Thoracic aorta (tissue), 2 donors: ENCODE measurements around the gene STK25. TPM values are rescaled to one million over a fixed set of nuclear protein-coding genes. Genes with fewer than 3 reads are reported as not detected.
"Not testable (repeated sequence)": the region's sequence is repeated elsewhere in the genome, so short reads cannot be mapped to it uniquely, and the experiment has no call there.

Experiments
- ATAC-seq: fragments of 150-250 bp; one replicate; pipeline ENCODE4 v1.8.0; 2017; ENCODE audit warnings: low read depth; ENCODE audit not compliant: insufficient number of reproducible peaks, low FRiP score
- DNase-seq: peaks from one replicate; pipeline ENCODE4 v3.0.0-alpha.2; 2020; ENCODE audit warnings: low spot score
- H3K27ac ChIP-seq, 2 donors: fragments of 200-600 bp; sonication (generic); 1 replicate in 1 of 2; 2 replicates in 1 of 2; pipeline ENCODE4 v1.5.1; 2016; ENCODE audit warnings: mild to moderate bottlenecking in 2 of 2, moderate library complexity in 2 of 2
- H3K27me3 ChIP-seq: fragments of 200-600 bp; sonication (generic); replicated peaks from 2 replicates; pipeline ENCODE4 v1.6.0; 2016; ENCODE audit warnings: mild to moderate bottlenecking; ENCODE audit not compliant: insufficient read depth
- H3K36me3 ChIP-seq: fragments of 200-600 bp; sonication (generic); one replicate; pipeline ENCODE4 v1.5.1; 2016
- H3K4me1 ChIP-seq, 2 donors: fragments of 200-600 bp; sonication (generic); 1 replicate in 1 of 2; 2 replicates in 1 of 2; pipeline versions ENCODE4 v1.5.1 to v1.6.0; 2016; ENCODE audit warnings: low read depth in 2 of 2, mild to moderate bottlenecking in 1 of 2; ENCODE audit not compliant: control insufficient read depth in 1 of 2
- H3K4me3 ChIP-seq: fragments of 200-600 bp; sonication (generic); 2 replicates; pipeline ENCODE4 v1.5.1; 2016; ENCODE audit warnings: mild to moderate bottlenecking
- H3K9me3 ChIP-seq: fragments of 200-600 bp; sonication (generic); 2 replicates; pipeline ENCODE4 v1.5.1; 2016
- CTCF ChIP-seq: fragments of 200-600 bp; sonication (generic); IDR thresholded peaks from one replicate; pipeline ENCODE4 v1.5.1; 2019; ENCODE audit warnings: antibody characterized with exemption
- total RNA-seq, 2 donors: library from RNA; depleted of rRNA; stranded (reverse); fragments of >200 nt; gene quantifications; one replicate each; pipeline versions ENCODE4 v1.1.0 to v1.2.3, GENCODE V29; 2016

Gene STK25
- total RNA-seq, 2 donors from 2014 or later = 180 to 279 TPM

- H3K27me3 ChIP-seq = no peaks in the 10 kb centered on the region
- ATAC-seq (no peak), DNase-seq (no peak)
- TF ChIP-seq CTCF = no peak
- no peak overlapping the region for H3K27ac ChIP-seq
- peak overlapping the region; percentile 85 for H3K4me3 ChIP-seq
- peaks cover 20 to 46% of the 10 kb centered on the region in 2 donors for H3K4me1 ChIP-seq
- no peaks in the 10 kb centered on the region for H3K9me3 ChIP-seq
- no peaks in the 10 kb centered on the region for H3K36me3 ChIP-seq
These were observed 1.5 kb downstream of the STK25 start for GRCh38 chr2:241506793-241507429.

- H3K4me1 ChIP-seq = peaks cover 20 to 46% of the 10 kb centered on the region in 2 donors
- H3K36me3 ChIP-seq, ATAC-seq, H3K27me3 ChIP-seq, H3K9me3 ChIP-seq, DNase-seq, H3K27ac ChIP-seq, H3K4me3 ChIP-seq: not testable (repeated sequence)
These were observed 2.1 kb downstream of the STK25 start for GRCh38 chr2:241506317-241506716.

- H3K4me1 ChIP-seq = peaks cover 20 to 46% of the 10 kb centered on the region in 2 donors
- peaks cover 7% of the 10 kb centered on the region for H3K36me3 ChIP-seq
- TF ChIP-seq CTCF = no peak
These were observed 2.6 kb downstream of the STK25 start for GRCh38 chr2:241505781-241506201.

GRCh38 chr2:241505086-241505780 lies 3.2 kb downstream of the STK25 start:
- H3K4me3 ChIP-seq = no peak overlapping the region
- ATAC-seq (no peak), DNase-seq (no peak)
- peaks cover 20 to 46% of the 10 kb centered on the region in 2 donors for H3K4me1 ChIP-seq
- peaks cover 7% of the 10 kb centered on the region for H3K36me3 ChIP-seq
- TF ChIP-seq CTCF = no peak
- H3K27me3 ChIP-seq = no peaks in the 10 kb centered on the region
- H3K27ac ChIP-seq = no peak overlapping the region
- H3K9me3 ChIP-seq = no peaks in the 10 kb centered on the region

More at GRCh38 chr2:241505781-241506201, 2.6 kb downstream of the STK25 start:
- no peaks in the 10 kb centered on the region for H3K27me3 ChIP-seq
- H3K4me3 ChIP-seq = no peak overlapping the region
- ATAC-seq = no peak
- H3K9me3 ChIP-seq = no peaks in the 10 kb centered on the region
- DNase-seq = no peak
- no peak overlapping the region for H3K27ac ChIP-seq

GRCh38 chr2:241503776-241504392 lies 4.5 kb downstream of the STK25 start:
- DNase-seq = no peak
- peaks cover 15 to 35% of the 10 kb centered on the region in 2 donors for H3K4me1 ChIP-seq
- no peak for ATAC-seq
- no peak overlapping the region for H3K27ac ChIP-seq
- no peak overlapping the region for H3K4me3 ChIP-seq
- H3K36me3 ChIP-seq = peaks cover 7% of the 10 kb centered on the region
- no peak for TF ChIP-seq CTCF
- no peaks in the 10 kb centered on the region for H3K9me3 ChIP-seq
- no peaks in the 10 kb centered on the region for H3K27me3 ChIP-seq
